OCI-LY7 (cell line): Measurements from ENCODE around the gene DOLK. TPM values are rescaled to one million over a fixed set of nuclear protein-coding genes. Genes with fewer than 3 reads are reported as not detected.
A peak's percentile ranks its signal among the peaks of the same experiment; 100 is the strongest.

Experiments used
- BruUV-seq: library from RNA; stranded (reverse); fragments of 400-500 nt; replicated peaks from 2 replicates; lab custom pipeline; 2021; lab: Mats Ljungman, UMichigan
- CTCF ChIA-PET: fragments of 300-600 bp; sonication (Branson Sonifier 250); formaldehyde crosslinking; loops from one replicate; lab custom pipeline; 2022; ENCODE audit warnings: antibody characterized with exemption; ENCODE audit not compliant: unreplicated experiment; lab: Charles Lee
- POLR2A ChIA-PET: fragments of 300-600 bp; sonication (Branson Sonifier 250); formaldehyde crosslinking; loops from one replicate; lab custom pipeline; 2022; ENCODE audit warnings: antibody characterized with exemption; lab: Charles Lee
- DNase-seq: peaks from one replicate; pipeline ENCODE4 v3.0.0-alpha.2; 2015; ENCODE audit warnings: low spot score
- H2AFZ ChIP-seq: fragments of 200-600 bp; sonication (generic), shearing (Covaris generic); 2 replicates; pipeline ENCODE4 v1.6.1; 2014; ENCODE audit warnings: mild to moderate bottlenecking, antibody characterized with exemption, low read length, moderate library complexity
- H3K27ac ChIP-seq: fragments of 200-600 bp; sonication (generic); 2 replicates; pipeline ENCODE4 v1.5.1; 2014; ENCODE audit warnings: mixed run types, low read depth, mild to moderate bottlenecking, moderate library complexity, low read length, inconsistent platforms; ENCODE audit not compliant: poor library complexity, severe bottlenecking
- H3K36me3 ChIP-seq: fragments of 200-600 bp; sonication (generic); 2 replicates; pipeline ENCODE4 v1.6.1; 2014; ENCODE audit warnings: mild to moderate bottlenecking, antibody characterized with exemption, low read length, moderate library complexity, mixed read lengths; ENCODE audit not compliant: insufficient read depth
- H3K4me1 ChIP-seq: fragments of 200-600 bp; sonication (generic); 2 replicates; pipeline ENCODE4 v1.5.1; 2014; ENCODE audit warnings: mild to moderate bottlenecking, low read length; ENCODE audit not compliant: insufficient read depth, poor library complexity, severe bottlenecking
- H3K4me2 ChIP-seq: fragments of 200-600 bp; sonication (generic); 2 replicates; pipeline ENCODE4 v1.6.1; 2014; ENCODE audit warnings: mild to moderate bottlenecking, low read length
- H3K4me3 ChIP-seq: fragments of 200-600 bp; sonication (generic); 2 replicates; pipeline ENCODE4 v1.5.1; 2014; ENCODE audit warnings: mild to moderate bottlenecking, low read depth, low read length; ENCODE audit not compliant: poor library complexity, severe bottlenecking
- H3K79me2 ChIP-seq: fragments of 200-600 bp; sonication (generic); 2 replicates; pipeline ENCODE4 v1.6.1; 2016; ENCODE audit warnings: low read depth, mild to moderate bottlenecking, low read length, moderate library complexity, mixed read lengths; ENCODE audit not compliant: insufficient read depth
- H3K9me2 ChIP-seq: fragments of 200-600 bp; sonication (generic); 2 replicates; pipeline ENCODE4 v1.6.1; 2016; ENCODE audit warnings: mild to moderate bottlenecking, low read length, mixed read lengths; ENCODE audit not compliant: insufficient read depth
- H3K9me3 ChIP-seq: fragments of 200-600 bp; sonication (generic); 2 replicates; pipeline ENCODE4 v1.6.1; 2014; ENCODE audit warnings: mild to moderate bottlenecking, mixed run types, low read length, mixed read lengths
- H4K20me1 ChIP-seq: fragments of 200-600 bp; sonication (generic); 2 replicates; pipeline ENCODE4 v1.6.1; 2014; ENCODE audit warnings: mild to moderate bottlenecking, antibody characterized with exemption, low read length, moderate library complexity, mixed read lengths; ENCODE audit not compliant: insufficient read depth
- EZH2phosphoT487 ChIP-seq: fragments of 200-600 bp; sonication (generic); IDR thresholded peaks from 2 replicates; pipeline ENCODE4 v1.6.1; 2018; ENCODE audit warnings: low read depth, borderline replicate concordance, mild to moderate bottlenecking, mixed run types, antibody characterized with exemption, low read length, moderate library complexity, mixed read lengths
- intact Hi-C: fragments of 100-400 bp; cut with micrococcal nuclease; formaldehyde crosslinking; loops from one replicate; pipeline ENCODE4 v1.10.0; 2022; ENCODE audit not compliant: unreplicated experiment
- total RNA-seq, 2 experiments: library from RNA; depleted of rRNA in 1 of 2; stranded (reverse); fragments of >200 nt in 1 of 2; shearing (Covaris generic) in 1 of 2; gene quantifications; 2 replicates each; pipeline ENCODE4 v1.2.3, GENCODE V29; 2014 to 2022
- TF ChIP-seq, protein P1 (sequence below): fragments of 200-600 bp; sonication (generic); conservative IDR thresholded peaks from 2 replicates; pipeline ENCODE4 v1.5.1; 2014; ENCODE audit warnings: mild to moderate bottlenecking, antibody characterized with exemption, low read length, moderate library complexity, mixed read lengths

DOLK gene
- total RNA-seq, 2 experiments from 2014 or later = 5.1 to 9.6 TPM

DNA sequence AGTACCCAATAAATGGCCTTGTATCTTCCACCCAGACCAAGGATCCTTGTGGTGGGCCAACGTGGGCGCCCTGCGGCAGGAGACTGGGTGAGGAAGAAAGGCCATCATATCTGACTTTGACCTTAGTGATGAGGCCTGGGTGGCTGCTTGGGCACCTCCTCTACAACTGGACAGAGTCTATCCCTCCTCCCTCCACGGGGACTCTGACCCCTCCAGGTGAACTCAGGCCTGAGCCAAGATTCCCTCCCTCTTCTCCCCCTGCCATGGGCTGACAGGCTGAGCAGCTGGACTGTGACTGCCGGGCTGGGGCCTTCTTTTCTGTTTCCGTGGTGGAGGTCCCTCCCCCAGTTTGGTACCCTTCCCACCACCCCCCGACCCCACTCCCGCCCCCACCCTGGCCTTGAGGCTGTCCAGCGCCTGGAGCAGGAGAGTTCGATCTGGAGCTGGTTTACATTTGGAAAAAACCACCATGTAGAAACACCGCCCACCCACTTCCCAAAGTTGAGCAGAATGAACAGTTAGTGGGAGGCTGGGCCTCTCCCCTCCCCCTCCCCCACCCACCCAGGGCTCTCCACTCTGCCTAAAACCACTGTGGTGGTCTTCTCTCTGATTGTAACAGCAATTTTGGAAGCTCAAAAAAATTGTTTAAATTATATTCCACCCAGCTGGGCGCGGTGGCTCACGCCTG, 27.9 kb downstream of the DOLK start:
- H4K20me1 ChIP-seq = no peaks in the 10 kb centered on the region
- POLR2A ChIA-PET = interaction anchor here (0.7 to 1.1 kb wide), 3 partner anchors 9 to 33 kb away, joined by 3 to 4 read pairs (median 3); no protein-coding TSS in a partner anchor
- intact Hi-C loops = loop anchor here (1.0 to 10.0 kb wide), 4 partner anchors 38 to 367 kb away; partner anchors contain the start of genes KYAT1, SPTAN1 and ZDHHC12
- no peak overlapping the region for H3K4me2 ChIP-seq
- peaks cover 44% of the 10 kb centered on the region; the same call in 1 of the 2 replicates for H3K36me3 ChIP-seq
- peaks cover 33% of the 10 kb centered on the region for H3K4me1 ChIP-seq
- no peaks in the 10 kb centered on the region for H3K9me3 ChIP-seq
- H3K27ac ChIP-seq = peak overlapping the region; percentile 98
- no TSS peak for BruUV-seq
- no peaks in the 10 kb centered on the region for H3K9me2 ChIP-seq
- CTCF ChIA-PET = no interaction called here
- peaks cover 5% of the 10 kb centered on the region; the same call in 1 of the 2 replicates for H3K79me2 ChIP-seq
- no peak overlapping the region for H3K4me3 ChIP-seq
- DNase-seq = no peak
- H2AFZ ChIP-seq = no peak overlapping the region
- TF ChIP-seq, protein P1, sequence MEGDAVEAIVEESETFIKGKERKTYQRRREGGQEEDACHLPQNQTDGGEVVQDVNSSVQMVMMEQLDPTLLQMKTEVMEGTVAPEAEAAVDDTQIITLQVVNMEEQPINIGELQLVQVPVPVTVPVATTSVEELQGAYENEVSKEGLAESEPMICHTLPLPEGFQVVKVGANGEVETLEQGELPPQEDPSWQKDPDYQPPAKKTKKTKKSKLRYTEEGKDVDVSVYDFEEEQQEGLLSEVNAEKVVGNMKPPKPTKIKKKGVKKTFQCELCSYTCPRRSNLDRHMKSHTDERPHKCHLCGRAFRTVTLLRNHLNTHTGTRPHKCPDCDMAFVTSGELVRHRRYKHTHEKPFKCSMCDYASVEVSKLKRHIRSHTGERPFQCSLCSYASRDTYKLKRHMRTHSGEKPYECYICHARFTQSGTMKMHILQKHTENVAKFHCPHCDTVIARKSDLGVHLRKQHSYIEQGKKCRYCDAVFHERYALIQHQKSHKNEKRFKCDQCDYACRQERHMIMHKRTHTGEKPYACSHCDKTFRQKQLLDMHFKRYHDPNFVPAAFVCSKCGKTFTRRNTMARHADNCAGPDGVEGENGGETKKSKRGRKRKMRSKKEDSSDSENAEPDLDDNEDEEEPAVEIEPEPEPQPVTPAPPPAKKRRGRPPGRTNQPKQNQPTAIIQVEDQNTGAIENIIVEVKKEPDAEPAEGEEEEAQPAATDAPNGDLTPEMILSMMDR = no peak
- TF ChIP-seq EZH2phosphoT487 = no peak

DNA sequence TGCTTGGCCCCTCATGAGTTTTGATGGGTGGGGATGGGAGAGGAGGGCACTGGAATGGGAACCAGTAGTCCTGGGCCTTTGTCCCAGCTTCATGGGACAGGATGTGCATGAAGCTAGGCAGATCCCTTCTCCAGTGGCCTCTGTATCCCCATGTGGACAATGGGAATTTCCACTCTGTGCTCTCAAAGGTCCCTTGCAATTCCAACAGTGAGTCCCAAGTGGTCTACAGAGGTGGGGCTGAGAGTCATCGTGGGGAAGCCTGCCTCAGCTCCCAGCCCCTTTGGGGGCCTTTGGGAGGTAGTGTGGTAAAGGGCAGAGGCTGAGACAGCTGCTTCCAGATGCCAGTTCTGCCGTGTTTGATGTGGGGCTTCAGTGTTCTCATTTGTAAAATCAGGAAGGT, 28.5 kb downstream of the DOLK start:
- no TSS peak for BruUV-seq
- intact Hi-C loops = no loop called here
- DNase-seq = no peak

More for the DNA sequence above, 28.5 kb downstream of the DOLK start:
- H3K36me3 ChIP-seq = peaks cover 44% of the 10 kb centered on the region; the same call in 1 of the 2 replicates
- no peaks in the 10 kb centered on the region for H3K9me3 ChIP-seq
- H3K4me2 ChIP-seq = no peak overlapping the region
- TF ChIP-seq, protein P1 = no peak
- no peak for TF ChIP-seq EZH2phosphoT487
- H3K4me3 ChIP-seq = no peak overlapping the region
- ChIA-PET CTCF (no interaction called here), POLR2A (interaction anchor here (0.6 to 0.7 kb wide), 2 partner anchors 31 to 45 kb away, joined by 3 read pairs; no protein-coding TSS in a partner anchor)
- peaks cover 5% of the 10 kb centered on the region; the same call in 1 of the 2 replicates for H3K79me2 ChIP-seq
- H4K20me1 ChIP-seq = no peaks in the 10 kb centered on the region
- H2AFZ ChIP-seq = no peak overlapping the region
- no peaks in the 10 kb centered on the region for H3K9me2 ChIP-seq
- H3K27ac ChIP-seq = peak overlapping the region; percentile 25
- H3K4me1 ChIP-seq = peaks cover 33% of the 10 kb centered on the region
